ENCODE measurements around the gene CFD.

The CFD gene

DNA sequence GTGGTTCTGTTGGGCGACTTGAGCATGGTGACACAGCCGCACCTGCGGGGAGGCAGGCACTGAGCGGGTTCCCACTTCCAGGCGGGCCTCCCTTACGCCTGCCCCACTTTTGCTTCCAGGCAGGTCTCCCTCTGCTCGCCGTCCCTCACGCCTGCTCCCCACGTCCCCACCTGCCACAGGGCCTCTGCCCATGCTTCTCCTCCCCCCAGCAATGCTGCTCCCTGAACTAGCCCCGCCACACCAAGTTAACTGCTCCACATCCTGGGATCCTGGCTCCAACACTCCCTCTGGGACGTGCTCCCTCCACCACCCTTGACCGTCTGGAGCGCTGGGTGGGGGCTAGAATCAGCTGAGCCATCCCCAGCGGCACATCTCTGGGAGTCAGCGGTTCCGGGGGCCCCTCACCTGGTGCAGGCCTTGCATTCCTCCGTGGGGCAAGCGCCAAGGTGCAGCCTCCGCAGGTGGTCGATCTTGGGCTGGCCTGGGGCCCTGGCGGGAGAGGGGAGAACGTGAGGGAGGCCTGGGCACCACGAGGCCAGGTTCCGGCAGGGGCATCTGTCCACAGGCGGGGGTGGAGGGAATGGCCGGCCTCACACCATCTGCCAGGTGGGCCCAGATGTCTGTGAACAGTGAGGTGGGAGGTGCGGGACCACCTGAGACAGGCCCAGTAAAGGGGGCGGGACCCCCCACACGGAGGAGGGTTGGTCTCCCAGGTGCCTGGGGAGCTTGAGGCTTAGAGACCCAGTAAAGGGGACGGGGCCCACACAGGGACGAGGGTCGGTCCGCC is 9.2 kb downstream of the CFD start:
- no peak for TF ChIP-seq CTCF (IDR thresholded peaks at IDR 0.05; ENCODE audit: low read depth, low read length, missing control alignments)
- no peak for DNase-seq
- peaks cover 32% of the 10 kb centered on the region for H3K36me3 ChIP-seq (replicated peaks)
- no peaks in the 10 kb centered on the region for H3K27me3 ChIP-seq (replicated peaks)
- H3K4me3 ChIP-seq (ENCODE audit: low read depth, low read length), result no peak overlapping the region
- in situ Hi-C loops (cut with HindIII; ENCODE audit: low pct_ligation_motif_present, low sequenced_read_pairs), result no loop called here
- no peak overlapping the region for H3K27ac ChIP-seq

DNA sequence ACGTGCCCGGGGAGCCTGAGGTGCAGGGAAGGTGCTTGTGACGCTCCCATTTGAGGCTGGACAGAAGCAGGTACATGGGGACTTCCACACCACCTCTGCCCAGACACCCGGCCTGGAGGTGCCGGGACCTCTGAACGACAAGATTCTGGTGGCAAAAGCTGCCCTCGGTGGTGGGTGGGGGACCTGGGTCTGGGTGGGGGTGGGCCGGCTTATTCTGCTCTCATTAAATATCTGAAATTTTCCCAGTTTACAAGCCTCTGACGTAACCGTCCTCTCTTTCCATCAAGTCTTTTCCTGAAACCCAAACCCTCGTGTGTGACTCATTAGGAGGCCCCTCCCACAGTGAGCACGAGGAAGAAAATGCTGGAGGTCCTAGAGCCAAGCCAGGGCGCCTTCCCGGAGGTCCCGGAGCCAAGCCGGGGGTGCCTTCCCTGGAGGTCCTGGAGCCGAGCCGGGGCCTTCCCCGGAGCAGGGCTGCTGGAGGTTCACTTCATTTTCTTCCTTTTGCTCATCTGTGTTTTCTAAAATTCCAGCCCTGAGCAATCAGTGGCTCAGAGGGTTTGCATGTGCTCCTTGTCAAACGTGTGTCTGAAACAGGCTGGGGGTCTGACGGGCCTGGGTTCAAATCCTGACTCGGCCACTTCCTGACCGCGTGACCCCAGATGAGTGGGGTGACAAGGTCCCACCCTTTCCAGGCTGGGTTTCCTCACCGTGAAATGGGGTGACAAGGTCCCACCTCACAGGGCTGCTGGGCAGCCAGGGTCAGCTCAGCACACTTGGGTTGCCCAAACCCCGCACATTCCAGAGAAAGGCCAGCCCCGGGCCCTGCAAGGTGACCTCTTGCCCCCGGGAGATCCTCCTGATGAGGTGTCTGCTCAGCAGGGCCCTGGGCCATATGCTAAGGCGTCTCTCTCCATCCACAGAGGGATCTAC is 10.0 kb downstream of the CFD start:
- Histone ChIP-seq H3K27me3 (replicated peaks) (no peaks in the 10 kb centered on the region), H3K36me3 (replicated peaks) (peaks cover 40% of the 10 kb centered on the region), H3K4me3 (ENCODE audit: low read depth, low read length) (no peak overlapping the region), H3K27ac (no peak overlapping the region)
- in situ Hi-C loops (cut with HindIII; ENCODE audit: low pct_ligation_motif_present, low sequenced_read_pairs), result no loop called here
- peak; percentile 88 for DNase-seq
- no peak for TF ChIP-seq CTCF (IDR thresholded peaks at IDR 0.05; ENCODE audit: low read depth, low read length, missing control alignments)

DNA sequence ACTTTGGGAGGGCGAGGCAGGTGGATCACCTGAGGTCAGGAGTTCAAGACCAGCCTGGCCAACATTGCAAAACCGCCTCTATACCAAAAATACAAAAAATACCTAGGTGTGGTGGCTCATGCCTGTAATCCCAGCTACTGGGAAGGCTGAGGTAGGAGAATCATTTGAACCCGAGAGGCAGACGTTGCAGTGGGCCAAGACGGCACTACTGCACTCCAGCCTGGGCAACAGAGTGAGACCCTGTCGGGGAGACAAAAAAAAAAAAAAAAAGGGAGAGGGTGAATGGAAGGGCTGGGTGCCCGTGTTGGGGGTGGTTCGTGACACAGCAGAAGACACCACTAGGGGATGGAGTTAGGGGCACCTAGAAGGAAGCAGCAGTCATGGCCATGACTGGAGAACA is 10.8 kb downstream of the CFD start:
- Histone ChIP-seq H3K27me3 (replicated peaks) (no peaks in the 10 kb centered on the region), H3K4me3 (ENCODE audit: low read depth, low read length) (no peak overlapping the region), H3K27ac (no peak overlapping the region), H3K36me3 (replicated peaks) (peaks cover 44% of the 10 kb centered on the region)
- no peak for DNase-seq
- no peak for TF ChIP-seq CTCF (IDR thresholded peaks at IDR 0.05; ENCODE audit: low read depth, low read length, missing control alignments)
- in situ Hi-C loops (cut with HindIII; ENCODE audit: low pct_ligation_motif_present, low sequenced_read_pairs), result no loop called here

DNA sequence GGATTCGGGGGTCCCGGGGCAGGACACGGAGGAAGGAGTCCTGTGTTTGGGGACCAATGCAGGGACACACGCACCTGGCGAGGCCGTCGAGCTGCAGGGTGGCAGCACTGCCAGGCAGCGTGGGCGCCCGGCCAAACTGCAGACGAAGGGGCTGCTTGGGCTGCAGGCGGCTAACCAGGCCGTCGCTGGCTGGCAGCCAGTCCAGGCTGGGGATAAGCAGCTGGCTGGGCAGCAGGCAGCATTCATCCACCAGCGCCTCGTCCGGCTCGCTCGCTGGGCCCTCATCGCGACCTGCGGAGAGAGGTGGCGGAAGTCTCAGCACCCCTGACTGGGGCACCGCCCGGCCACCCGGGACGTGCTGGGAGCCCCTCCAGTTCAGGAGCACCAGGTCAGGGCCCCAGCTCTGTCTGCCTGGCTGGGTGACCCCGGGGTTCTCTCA is 11.5 kb downstream of the CFD start:
- in situ Hi-C loops (cut with HindIII; ENCODE audit: low pct_ligation_motif_present, low sequenced_read_pairs), result no loop called here
- Histone ChIP-seq H3K27me3 (replicated peaks) (no peaks in the 10 kb centered on the region), H3K27ac (no peak overlapping the region), H3K36me3 (replicated peaks) (peaks cover 49% of the 10 kb centered on the region), H3K4me3 (ENCODE audit: low read depth, low read length) (no peak overlapping the region)
- no peak for TF ChIP-seq CTCF (IDR thresholded peaks at IDR 0.05; ENCODE audit: low read depth, low read length, missing control alignments)
- no peak for DNase-seq

GRCh38 chr19:871446-872265 is 12.2 kb downstream of the CFD start:
- Histone ChIP-seq H3K27ac (no peak overlapping the region), H3K36me3 (replicated peaks) (peaks cover 53% of the 10 kb centered on the region)
- DNase-seq, result no peak

More at GRCh38 chr19:871446-872265, 12.2 kb downstream of the CFD start:
- H3K4me3 ChIP-seq (ENCODE audit: low read depth, low read length), result no peak overlapping the region
- in situ Hi-C loops (cut with HindIII; ENCODE audit: low pct_ligation_motif_present, low sequenced_read_pairs), result no loop called here
- no peak for TF ChIP-seq CTCF (IDR thresholded peaks at IDR 0.05; ENCODE audit: low read depth, low read length, missing control alignments)
- H3K27me3 ChIP-seq (replicated peaks), result no peaks in the 10 kb centered on the region

Data from brain microvascular endothelial cell (primary cell).